Measurements from ENCODE around the gene PRSS38. TPM values are rescaled to one million over a fixed set of nuclear protein-coding genes. Genes with fewer than 3 reads are reported as not detected.

Gene PRSS38
- total and polyA plus RNA-seq, 2 donors (not counting 3 experiments of a cell fraction or from before 2014, with no cell fraction given) = not detected

DNA sequence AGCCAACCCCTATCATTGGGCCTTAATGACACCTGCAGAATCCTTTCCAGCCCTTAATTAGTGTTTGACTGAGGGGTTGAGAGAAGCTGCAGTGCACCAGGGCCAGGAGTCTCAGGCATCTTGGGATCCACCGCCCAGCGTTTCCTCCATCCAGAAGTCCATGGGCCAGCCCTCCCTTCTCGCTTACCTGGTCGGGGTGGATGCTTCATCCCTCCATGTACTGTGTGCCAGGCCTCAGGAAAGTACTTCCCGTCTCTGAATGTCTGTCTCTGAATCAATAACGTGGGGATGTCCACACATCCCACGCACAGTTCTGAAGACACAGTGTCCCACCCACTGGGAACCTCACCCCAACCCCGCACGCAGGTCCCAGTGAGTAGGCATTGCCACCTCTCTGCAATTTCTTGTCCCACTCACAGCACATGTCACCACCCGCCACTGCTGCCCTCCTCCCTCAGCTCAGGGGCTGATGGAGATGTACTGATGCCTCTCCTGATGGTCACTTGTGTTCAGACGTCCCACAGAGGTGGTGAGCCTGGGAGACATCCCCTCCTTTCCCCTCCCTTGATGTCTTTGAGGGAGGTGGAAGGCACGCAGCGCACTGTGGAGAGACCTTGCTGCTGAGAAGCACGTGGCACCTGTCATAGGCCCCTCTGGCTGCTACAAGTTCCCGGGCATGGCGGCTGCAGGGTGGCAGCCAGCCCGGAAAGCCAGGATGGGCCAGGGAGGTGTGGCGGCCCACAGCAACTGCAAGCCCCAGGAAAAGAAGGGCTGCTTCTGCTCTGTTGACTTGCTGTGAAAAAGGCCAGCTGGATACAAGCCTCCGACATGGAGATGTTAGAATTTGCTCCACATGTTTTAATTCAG is 29.4 kb upstream of the PRSS38 start:
- TF ChIP-seq POLR2A (IDR thresholded peaks at IDR 0.05; ENCODE audit: low read depth, low read length) (no peak), GATA2 (IDR thresholded peaks at IDR 0.05; ENCODE audit: insufficient read depth, insufficient read length, low read depth, low read length) (no peak), MAX (IDR thresholded peaks at IDR 0.05; ENCODE audit: insufficient read depth, insufficient read length) (no peak), JUN (IDR thresholded peaks at IDR 0.05; ENCODE audit: borderline replicate concordance, insufficient read depth, insufficient read length, low read depth) (no peak), POLR2AphosphoS5 (IDR thresholded peaks at IDR 0.05; ENCODE audit: insufficient read depth, low read depth, low read length) (no peak), CTCF (IDR thresholded peaks at IDR 0.05; ENCODE audit: extremely low read depth in 1 of 2, insufficient read depth in 1 of 2, low read depth in 1 of 2, low read length in 2 of 2) (no peak), MYC (IDR thresholded peaks at IDR 0.05; ENCODE audit: low read depth, low read length) (no peak), EZH2 (IDR thresholded peaks at IDR 0.05; ENCODE audit: borderline replicate concordance, low read depth, low read length, severe bottlenecking) (no peak), FOS (IDR thresholded peaks at IDR 0.05; ENCODE audit: borderline replicate concordance, insufficient read depth, low read length) (no peak)
- Histone ChIP-seq H3K9me3 (replicated peaks; ENCODE audit: control insufficient read depth, insufficient read depth, low read length) (no peaks in the 10 kb centered on the region), H3K9ac (replicated peaks; ENCODE audit: extremely low read depth, insufficient read depth, low read length) (no peak overlapping the region), H3K36me3 (ENCODE audit: control insufficient read depth in 2 of 2, extremely low read depth in 1 of 2, insufficient read depth in 2 of 2, low read length in 2 of 2) (no peaks in the 10 kb centered on the region), H3K27me3 (ENCODE audit: control insufficient read depth in 2 of 2, insufficient read depth in 2 of 2, low read length in 2 of 2) (peaks cover 0 to 1% of the 10 kb centered on the region in 2 experiments), H2AFZ (ENCODE audit: low read depth, low read length) (no peak overlapping the region), H4K20me1 (replicated peaks; ENCODE audit: control insufficient read depth, extremely low read depth, insufficient read depth, low read length) (no peaks in the 10 kb centered on the region), H3K79me2 (ENCODE audit: control insufficient read depth, insufficient read depth, low read length) (no peaks in the 10 kb centered on the region), H3K9me1 (replicated peaks; ENCODE audit: control insufficient read depth, extremely low read depth, insufficient read depth, low read length) (no peaks in the 10 kb centered on the region), H3K4me1 (ENCODE audit: control insufficient read depth, extremely low read depth, insufficient read depth, low read length) (peaks cover 9% of the 10 kb centered on the region), H3K4me3 (replicated peaks in 1 of 3; ENCODE audit: insufficient read depth in 1 of 3, low read depth in 1 of 3, low read length in 3 of 3) (no peak overlapping the region), H3K27ac (ENCODE audit: insufficient read depth, low read depth, low read length) (no peak overlapping the region), H3K4me2 (ENCODE audit: insufficient read depth, low read length) (no peak overlapping the region)
- intact Hi-C loops (cut with micrococcal nuclease) (loop anchor here (5.0 to 10.0 kb wide), 4 partner anchors 101 to 379 kb away; partner anchors contain the start of genes ARF1 and IBA57), dilution Hi-C loops (cut with MboI; ENCODE audit: extremely low pct_ligation_motif_present, low sequenced_read_pairs) (no loop called here)
- DNase-seq (ENCODE audit: low read depth, low spot score) = no peak
- no TSS peak for BruUV-seq (replicated peaks)
- ChIA-PET CTCF (no interaction called here), POLR2A (no interaction called here)
- no peak for FAIRE-seq
